ENCODE data around the gene FBXO36. TPM values are rescaled to one million over a fixed set of nuclear protein-coding genes. Genes with fewer than 3 reads are reported as not detected.
"Not testable (repeated sequence)": the region's sequence is repeated elsewhere in the genome, so short reads cannot be mapped to it uniquely, and the experiment has no call there.

The FBXO36 gene
- total and polyA plus RNA-seq, 2 of the 4 experiments (the other 2 are of a cell fraction): 1.3 to 2.2 TPM

DNA sequence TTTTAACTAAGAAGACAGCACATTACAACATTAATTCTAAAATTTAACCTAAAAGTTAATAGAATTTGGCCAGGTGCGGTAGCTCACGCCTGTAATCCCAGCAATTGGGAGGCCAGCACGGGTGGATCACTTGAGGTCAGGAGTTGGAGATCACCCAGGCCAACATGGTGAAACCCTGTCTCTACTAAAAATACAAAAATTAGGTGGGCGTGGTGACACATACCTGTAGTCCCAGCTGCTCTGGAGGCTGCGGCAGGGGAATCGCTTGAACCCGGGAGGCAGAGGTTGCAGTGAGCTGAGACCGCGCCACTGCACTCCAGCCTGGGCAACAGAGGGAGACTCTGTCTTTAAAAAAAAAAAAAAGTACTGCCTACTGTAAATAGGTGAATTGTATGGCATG lies 21.8 kb upstream of the FBXO36 start:
- H3K27ac ChIP-seq (ENCODE audit: insufficient read depth, low read length); H2AK5ac ChIP-seq (ENCODE audit: low read depth, low read length); H3K27me3 ChIP-seq (ENCODE audit: control insufficient read depth, insufficient read depth, low read length); H2BK20ac ChIP-seq (ENCODE audit: low read depth, low read length); H2AFZ ChIP-seq (replicated peaks; ENCODE audit: low read length, poor library complexity); H4K8ac ChIP-seq (ENCODE audit: low read depth in 2 of 2, low read length in 2 of 2); intact Hi-C loops (cut with micrococcal nuclease); H2BK5ac ChIP-seq (ENCODE audit: low read depth, low read length, poor library complexity, severe bottlenecking); POLR2A ChIA-PET (ENCODE audit: unreplicated experiment); H2BK15ac ChIP-seq (ENCODE audit: low read depth, low read length); H2AK9ac ChIP-seq (replicated peaks; ENCODE audit: low read depth, low read length, poor library complexity); H3K4me1 ChIP-seq (ENCODE audit: control insufficient read depth, insufficient read depth, low read length); H2BK120ac ChIP-seq (ENCODE audit: low read depth, low read length); H4K91ac ChIP-seq (ENCODE audit: insufficient read depth, low read depth, low read length); H3K4me3 ChIP-seq (ENCODE audit: insufficient read depth, low read depth, low read length); H3K9ac ChIP-seq (ENCODE audit: low read depth, low read length); DNase-seq; H3K14ac ChIP-seq (replicated peaks; ENCODE audit: low read depth, low read length); H3K18ac ChIP-seq (ENCODE audit: low read depth, low read length); H3K56ac ChIP-seq (ENCODE audit: extremely low read depth, insufficient read depth, low read length); BruUV-seq (replicated peaks); CTCF ChIA-PET; H3K4me2 ChIP-seq (ENCODE audit: low read depth, low read length); H3K23ac ChIP-seq (ENCODE audit: low read depth, low read length); in situ Hi-C loops (cut with MboI; ENCODE audit: low sequenced_read_pairs); H4K5ac ChIP-seq (ENCODE audit: low read depth, low read length); H3K9me1 ChIP-seq (ENCODE audit: insufficient read depth, low read length); H3K9me3 ChIP-seq (ENCODE audit: control insufficient read depth, insufficient read depth, low read length); ATAC-seq (ENCODE audit: low read depth); dilution Hi-C loops (cut with HindIII; ENCODE audit: low sequenced_read_pairs, unreplicated experiment); H3K4ac ChIP-seq (ENCODE audit: low read depth, low read length): not testable (repeated sequence)
- peaks cover 4 to 66% of the 10 kb centered on the region in 2 experiments for H3K79me1 ChIP-seq (ENCODE audit: low read depth in 1 of 2, low read length in 2 of 2)
- 100% methylated on average over 3 of the region's 9 CpGs; no CpG with 5 or more reads in 1 of the 2 experiments for WGBS, 2 experiments (ENCODE audit: extremely low coverage in 2 of 2, insufficient read length in 1 of 2)
- peaks cover 81% of the 10 kb centered on the region for H4K20me1 ChIP-seq (ENCODE audit: insufficient read depth, low read length)
- peaks cover 22% of the 10 kb centered on the region for H3K36me3 ChIP-seq (ENCODE audit: control insufficient read depth, insufficient read depth, low read length)

Data from IMR-90 (cell line).